H1 (cell line): ENCODE measurements around the gene COBLL1. TPM values are rescaled to one million over a fixed set of nuclear protein-coding genes. Genes with fewer than 3 reads are reported as not detected.

ENCODE experiments used
- CTCF ChIA-PET: fragments of 300-600 bp; sonication (Branson Sonifier 250); formaldehyde crosslinking; loops from one replicate; lab custom pipeline; 2021; ENCODE audit not compliant: partially characterized antibody; lab: Charles Lee
- POLR2A ChIA-PET: fragments of 300-600 bp; sonication (Branson Sonifier 250); formaldehyde crosslinking; loops from one replicate; lab custom pipeline; 2021; ENCODE audit warnings: inconsistent platforms; ENCODE audit not compliant: partially characterized antibody; lab: Charles Lee
- DNase-seq, 2 experiments: peaks; one replicate each; pipeline versions ENCODE4 v3.0.0 to v3.0.0-alpha.2; 2010 to 2022; ENCODE audit warnings: low spot score in 2 of 2, low read depth in 1 of 2, mixed read lengths in 1 of 2
- FAIRE-seq: peaks from 2 replicates; lab custom pipeline; 2011; peaks lifted over from hg19 to GRCh38; lab: Jason Lieb, UNC
- H2AFZ ChIP-seq: 2 replicates; pipeline ENCODE4 v1.8.1; 2012; ENCODE audit warnings: low read length, inconsistent platforms
- H2AK5ac ChIP-seq: 2 replicates; pipeline ENCODE4 v1.6.1; 2013; ENCODE audit warnings: low read depth, low read length
- H2BK120ac ChIP-seq: replicated peaks from 2 replicates; pipeline ENCODE3; 2013; ENCODE audit warnings: low read depth, low read length, inconsistent platforms
- H2BK12ac ChIP-seq: 2 replicates; pipeline ENCODE4 v1.6.1; 2013; ENCODE audit warnings: low read depth, low read length
- H2BK15ac ChIP-seq: 2 replicates; pipeline ENCODE4 v1.6.1; 2013; ENCODE audit warnings: low read length
- H2BK20ac ChIP-seq: 2 replicates; pipeline ENCODE4 v1.6.1; 2013; ENCODE audit warnings: low read length
- H2BK5ac ChIP-seq: 2 replicates; pipeline ENCODE4 v1.6.1; 2013; ENCODE audit warnings: low read depth, low read length
- H3K14ac ChIP-seq: 2 replicates; pipeline ENCODE4 v1.6.1; 2013; ENCODE audit warnings: inconsistent platforms; ENCODE audit not compliant: insufficient read length
- H3K18ac ChIP-seq: 2 replicates; pipeline ENCODE4 v1.6.1; 2013; ENCODE audit warnings: low read length; ENCODE audit errors: extremely low read depth
- H3K23ac ChIP-seq: 2 replicates; pipeline ENCODE4 v1.6.1; 2013; ENCODE audit warnings: inconsistent platforms; ENCODE audit not compliant: insufficient read length
- H3K23me2 ChIP-seq: 2 replicates; pipeline ENCODE4 v1.6.1; 2013; ENCODE audit warnings: low read depth, low read length
- H3K27ac ChIP-seq: 2 replicates; pipeline ENCODE4 v1.6.1; 2011; ENCODE audit warnings: low read depth, low read length, inconsistent platforms
- H3K27me3 ChIP-seq, 4 experiments: replicated peaks in 1 of 4; 1 replicate in 1 of 4; 2 replicates in 3 of 4; pipeline versions ENCODE4 v1.6.1 to v1.8.1; 2011 to 2013; ENCODE audit warnings: low read length in 3 of 4, mild to moderate bottlenecking in 3 of 4, inconsistent platforms in 2 of 4, mixed read lengths in 2 of 4, moderate library complexity in 1 of 4; ENCODE audit not compliant: control insufficient read depth in 3 of 4, insufficient read depth in 3 of 4; ENCODE audit errors: extremely low read depth in 1 of 4
- H3K36me3 ChIP-seq, 4 experiments: 2 replicates each; pipeline versions ENCODE4 v1.6.1 to v1.8.1; 2011 to 2013; ENCODE audit warnings: mild to moderate bottlenecking in 4 of 4, low read length in 3 of 4, moderate library complexity in 2 of 4, control low read depth in 1 of 4, inconsistent platforms in 1 of 4; ENCODE audit not compliant: insufficient read depth in 4 of 4, control insufficient read depth in 2 of 4
- H3K4ac ChIP-seq: replicated peaks from 2 replicates; pipeline ENCODE3; 2013; ENCODE audit warnings: low read length, low read depth, mixed read lengths, inconsistent platforms; ENCODE audit not compliant: insufficient read length
- H3K4me1 ChIP-seq, 4 experiments: replicated peaks in 1 of 4; 1 replicate in 1 of 4; 2 replicates in 3 of 4; pipeline versions ENCODE4 v1.6.1 to v1.8.1; 2011 to 2013; ENCODE audit warnings: low read length in 3 of 4, inconsistent platforms in 2 of 4, mixed read lengths in 1 of 4; ENCODE audit not compliant: insufficient read depth in 4 of 4, control insufficient read depth in 3 of 4
- H3K4me2 ChIP-seq, 2 experiments: 2 replicates each; pipeline versions ENCODE4 v1.6.1 to v1.8.1; 2011 to 2013; ENCODE audit warnings: low read depth in 2 of 2, low read length in 2 of 2, control low read depth in 1 of 2, inconsistent platforms in 1 of 2, mild to moderate bottlenecking in 1 of 2; ENCODE audit not compliant: insufficient read depth in 1 of 2
- H3K4me3 ChIP-seq, 4 experiments: fragments of 200-600, 300-600 bp in 1 of 4; sonication (generic), shearing (Covaris generic), sonication (Bioruptor Twin) in 1 of 4; 2 replicates each; pipeline versions ENCODE4 v1.5.1 to v1.8.1; 2011 to 2016; ENCODE audit warnings: low read length in 4 of 4, low read depth in 3 of 4, control low read depth in 2 of 4, inconsistent platforms in 2 of 4, mild to moderate bottlenecking in 2 of 4, mixed read lengths in 1 of 4, moderate library complexity in 1 of 4; ENCODE audit not compliant: insufficient read depth in 2 of 4; ENCODE audit errors: extremely low read depth in 1 of 4
- H3K56ac ChIP-seq: replicated peaks from 2 replicates; pipeline ENCODE3; 2013; ENCODE audit warnings: low read depth, mild to moderate bottlenecking, mixed read lengths, low read length, inconsistent platforms; ENCODE audit not compliant: insufficient read length
- H3K79me1 ChIP-seq: 2 replicates; pipeline ENCODE4 v1.6.1; 2013; ENCODE audit warnings: low read depth, low read length, control low read depth
- H3K79me2 ChIP-seq, 2 experiments: 2 replicates each; pipeline versions ENCODE4 v1.6.1 to v1.8.1; 2012 to 2013; ENCODE audit warnings: low read length in 2 of 2, mild to moderate bottlenecking in 2 of 2, inconsistent platforms in 1 of 2; ENCODE audit not compliant: insufficient read depth in 2 of 2, control insufficient read depth in 1 of 2
- H3K9ac ChIP-seq, 4 experiments: replicated peaks in 1 of 4; 1 replicate in 1 of 4; 2 replicates in 3 of 4; pipeline versions ENCODE4 v1.6.1 to v1.8.1; 2011 to 2013; ENCODE audit warnings: low read depth in 3 of 4, low read length in 3 of 4, control low read depth in 2 of 4, mild to moderate bottlenecking in 2 of 4, moderate library complexity in 2 of 4, inconsistent platforms in 1 of 4; ENCODE audit errors: extremely low read depth in 1 of 4
- H3K9me3 ChIP-seq, 2 experiments: 2 replicates each; pipeline versions ENCODE4 v1.6.1 to v1.8.1; 2012 to 2013; ENCODE audit warnings: mild to moderate bottlenecking in 2 of 2, moderate library complexity in 2 of 2, control low read depth in 1 of 2, inconsistent platforms in 1 of 2, low read depth in 1 of 2, low read length in 1 of 2, mixed read lengths in 1 of 2; ENCODE audit not compliant: insufficient read depth in 2 of 2
- H4K20me1 ChIP-seq, 2 experiments: replicated peaks in 1 of 2; 2 replicates each; pipeline versions ENCODE3 to v1.8.1; 2011 to 2013; ENCODE audit warnings: inconsistent platforms in 2 of 2, low read length in 2 of 2, mild to moderate bottlenecking in 1 of 2; ENCODE audit not compliant: insufficient read depth in 2 of 2, control insufficient read depth in 1 of 2
- H4K5ac ChIP-seq: 2 replicates; pipeline ENCODE4 v1.6.1; 2013; ENCODE audit warnings: low read length, low read depth, mixed read lengths, inconsistent platforms; ENCODE audit not compliant: insufficient read length
- H4K8ac ChIP-seq: 2 replicates; pipeline ENCODE4 v1.8.0; 2013; ENCODE audit warnings: mild to moderate bottlenecking, moderate library complexity, low read length, inconsistent platforms; ENCODE audit not compliant: insufficient read depth; ENCODE audit errors: extremely low read depth
- H4K91ac ChIP-seq: replicated peaks from 2 replicates; pipeline ENCODE3; 2013; ENCODE audit warnings: low read length, mixed read lengths, inconsistent platforms; ENCODE audit not compliant: insufficient read length
- CHD2 ChIP-seq: IDR thresholded peaks from 2 replicates; pipeline ENCODE4 v1.6.1; 2012; ENCODE audit warnings: low read length, improper control_type of control experiment
- CTBP2 ChIP-seq: IDR thresholded peaks from 2 replicates; pipeline ENCODE4 v1.7.0; 2011; ENCODE audit warnings: borderline replicate concordance, mild to moderate bottlenecking, moderate library complexity, mixed read lengths, low read length; ENCODE audit not compliant: insufficient read depth, insufficient read length
- NANOG ChIP-seq: IDR thresholded peaks from 2 replicates; pipeline ENCODE4 v1.6.1; 2011; ENCODE audit warnings: low read length, low read depth, mild to moderate bottlenecking, inconsistent platforms; ENCODE audit not compliant: insufficient read depth, poor library complexity, severe bottlenecking
- SAP30 ChIP-seq: fragments of 300-600 bp; sonication (generic); IDR thresholded peaks from 2 replicates; pipeline ENCODE4 v1.7.1; 2012; ENCODE audit warnings: low read length, moderate library complexity, mild to moderate bottlenecking, inconsistent platforms; ENCODE audit not compliant: insufficient read depth, insufficient replicate concordance
- SP1 ChIP-seq: IDR thresholded peaks from 2 replicates; pipeline ENCODE4 v1.6.1; 2011; ENCODE audit warnings: low read depth, low read length
- WGBS, 2 experiments: shearing (Covaris generic) in 1 of 2; methylation state at CpG; one replicate each; pipeline versions ENCODE4 v1.1.6 to v1.1.7; 2013 to 2015; ENCODE audit warnings: low lambda C conversion rate in 2 of 2, mixed read lengths in 2 of 2, inconsistent platforms in 1 of 2, low coverage in 1 of 2, missing lambda C conversion rate in 1 of 2; ENCODE audit not compliant: insufficient replicate concordance in 2 of 2, insufficient coverage in 1 of 2, insufficient read length in 1 of 2; ENCODE audit errors: extremely low coverage in 1 of 2, missing lambda C conversion rate in 1 of 2; 5-methylcytosine and 5-hydroxymethylcytosine counted together
- polyA plus RNA-seq, 7 experiments: library from polyadenylated mRNA; depleted of rRNA in 3 of 7; stranded (reverse) in 5 of 7; unstranded in 2 of 7; fragments of >200 nt in 5 of 7; fragments of 200-250 nt in 2 of 7; gene quantifications; 1 replicate in 5 of 7; 2 replicates in 1 of 7; 4 replicates in 1 of 7; pipeline versions ENCODE4 v1.2.1 to v1.2.3, GENCODE V29; 2011 to 2013; ENCODE audit warnings: missing spikeins in 2 of 7, mixed read lengths in 2 of 7
- total RNA-seq: library from RNA; stranded (reverse); fragmentation: NEBNext Ultra II Directional; extraction: Animal tissue kit (Norgen Biotek cat#: 25700); gene quantifications from 2 replicates; pipeline ENCODE4 v1.2.1, GENCODE V29; 2021

COBLL1 gene
- total and polyA plus RNA-seq, 2 of the 8 experiments (the other 6 are each of a cell fraction or from before 2014, with no cell fraction given), result 2.2 to 6.2 TPM

DNA sequence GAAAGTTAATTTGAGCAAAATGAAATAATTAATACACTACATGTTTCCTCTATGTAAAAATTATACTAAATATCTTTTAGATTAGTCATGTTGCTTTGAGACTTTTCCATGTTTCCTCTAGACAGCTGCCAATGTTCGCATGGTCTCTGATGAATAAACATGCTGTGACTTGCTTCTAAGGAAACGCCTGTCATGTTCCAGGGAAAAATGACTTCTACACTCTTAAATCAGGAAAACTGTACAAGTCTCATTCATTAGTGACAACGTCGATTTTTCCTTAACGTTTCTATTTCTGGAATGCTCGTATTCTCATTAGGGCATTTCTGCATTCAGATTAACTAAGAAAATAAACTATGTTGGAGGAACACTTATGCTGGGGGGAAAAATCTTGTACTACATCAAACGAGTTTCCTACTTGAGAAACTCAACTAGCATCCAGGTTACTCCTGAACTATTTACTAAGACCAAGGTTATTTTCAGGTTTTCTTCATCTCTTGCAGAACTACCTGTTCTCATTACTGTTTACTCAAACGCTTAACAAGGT is 1.6 kb downstream of the COBLL1 start:
- H3K18ac ChIP-seq, result no peak overlapping the region
- peak overlapping the region; percentile 73 to 83 (median 78); a peak in 5 of 8 replicates for H3K4me3 ChIP-seq
- ChIA-PET POLR2A (interaction anchor here (2.5 kb wide), 1 partner anchor 7 kb away, joined by 10 read pairs; no protein-coding TSS in a partner anchor), CTCF (interaction anchor here (2.6 to 3.0 kb wide), 3 partner anchors 9 to 32 kb away, joined by 15 to 35 read pairs (median 27); no protein-coding TSS in a partner anchor)
- H3K9ac ChIP-seq, result no peak overlapping the region
- H3K36me3 ChIP-seq, result no peaks in the 10 kb centered on the region
- H4K5ac ChIP-seq, result no peak overlapping the region
- H3K14ac ChIP-seq, result no peak overlapping the region
- H2BK5ac ChIP-seq, result no peak overlapping the region
- DNase-seq (no peak), FAIRE-seq (no peak)
- no peak overlapping the region for H3K27ac ChIP-seq
- no peak overlapping the region for H4K8ac ChIP-seq
- H3K23me2 ChIP-seq, result peaks cover 10% of the 10 kb centered on the region; the same call in 1 of the 2 replicates
- H3K79me1 ChIP-seq, result no peaks in the 10 kb centered on the region
- H2AFZ ChIP-seq, result no peak overlapping the region
- TF ChIP-seq CHD2 (no peak), CTBP2 (no peak), SP1 (no peak), SAP30 (no peak), NANOG (no peak)
- H2BK20ac ChIP-seq, result no peak overlapping the region
- peaks cover 0 to 3% of the 10 kb centered on the region in 2 experiments for H4K20me1 ChIP-seq
- peaks cover 0 to 3% (median 1%) of the 10 kb centered on the region in 4 experiments; a peak in 2 of 7 replicates for H3K4me1 ChIP-seq
- no peak overlapping the region for H3K4ac ChIP-seq
- no peaks in the 10 kb centered on the region for H3K9me3 ChIP-seq
- H2BK15ac ChIP-seq, result no peak overlapping the region
- no peak overlapping the region for H3K56ac ChIP-seq
- no peaks in the 10 kb centered on the region for H3K79me2 ChIP-seq
- H2AK5ac ChIP-seq, result no peak overlapping the region
- H2BK12ac ChIP-seq, result no peak overlapping the region
- peaks cover 0 to 6% (median 0%) of the 10 kb centered on the region in 4 experiments; a peak in 1 of 7 replicates for H3K27me3 ChIP-seq
- WGBS, 2 experiments, result 64% methylated on average over 8 of the region's 8 CpGs; no CpG with 5 or more reads in 1 of the 2 experiments
- H2BK120ac ChIP-seq, result no peak overlapping the region
- H3K4me2 ChIP-seq, result peak overlapping the region; percentile 91 to 96; a peak in 3 of 4 replicates
- H3K23ac ChIP-seq, result no peak overlapping the region
- H4K91ac ChIP-seq, result no peak overlapping the region
